Glomerular visceral epithelial cell (primary cell): ENCODE measurements around the gene GNG8.

Experiments used
- DNase-seq: peaks from one replicate; pipeline ENCODE4 v3.0.0-alpha.2; 2016; ENCODE audit errors: extremely low spot score

The GNG8 gene

DNA sequence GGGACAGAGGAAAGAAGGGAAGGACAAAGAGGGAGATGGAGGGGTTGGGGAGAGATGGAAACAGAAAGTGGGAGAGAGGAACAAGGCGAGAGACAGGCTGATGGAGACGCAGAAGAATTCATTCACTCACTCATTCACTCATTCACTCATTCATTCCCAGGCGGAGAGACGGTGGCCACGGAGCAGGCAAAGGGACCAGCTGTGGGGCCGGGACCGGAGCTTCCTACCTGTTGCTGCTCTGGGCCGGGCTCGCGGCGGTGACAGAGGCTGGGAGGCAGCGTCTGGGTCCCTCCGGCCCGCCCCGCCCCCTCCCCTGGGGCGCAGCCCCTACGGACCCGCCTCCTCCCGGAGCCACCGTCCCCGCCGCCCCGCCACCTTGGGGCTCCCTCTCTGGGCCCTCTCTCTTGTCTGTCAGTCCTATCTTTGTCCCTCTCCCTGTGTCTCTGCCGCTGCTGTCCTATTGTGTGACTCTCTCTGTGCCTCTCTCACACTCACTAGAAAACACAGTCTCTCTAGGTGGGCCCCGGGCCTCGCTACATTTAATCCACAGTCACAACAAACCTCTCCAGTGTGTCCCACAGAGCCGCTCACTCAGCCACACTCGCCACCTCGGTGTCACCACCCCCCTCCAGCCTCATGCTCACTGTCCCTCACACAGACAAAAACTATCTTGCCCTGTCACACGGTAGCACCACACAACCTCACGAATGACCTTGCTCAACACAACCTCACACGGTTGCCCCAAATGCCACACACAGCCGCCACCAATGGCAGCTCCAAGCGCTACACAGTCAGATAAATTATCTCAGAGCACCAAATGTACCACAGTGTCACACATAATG is at the start of gene GNG8:
GNG8 (minus strand) TSS at position 283 of the 842 bp plus-strand sequence. CDS start 1,520 bp downstream, outside the sequence.
- no peak for DNase-seq

DNA sequence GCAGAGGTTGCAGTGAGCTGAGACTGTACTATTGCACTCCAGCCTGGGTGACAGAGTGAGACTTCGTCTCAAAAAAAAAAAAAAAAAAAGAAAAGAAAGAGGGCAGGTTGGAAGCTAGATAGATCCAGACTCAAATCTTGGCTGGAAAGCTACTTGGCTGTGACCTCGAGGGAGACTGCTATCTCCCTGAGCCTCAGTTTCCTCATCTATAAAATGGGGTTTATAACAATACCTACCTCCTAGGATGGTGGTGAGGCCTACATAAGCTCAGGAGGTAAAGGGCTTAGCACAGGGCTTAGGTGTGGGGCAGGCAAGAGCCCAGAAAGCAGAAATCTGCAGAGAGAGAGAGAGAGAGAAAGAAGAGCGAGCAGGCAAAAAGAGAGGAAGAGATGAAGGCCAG is 49.2 kb upstream of the GNG8 start:
- no peak for DNase-seq

GRCh38 chr19:46678110-46678732 is 42.2 kb upstream of the GNG8 start:
- DNase-seq = peak; percentile 28

- peak; percentile 23 for DNase-seq
Measured at GRCh38 chr19:46674416-46675178, 38.6 kb upstream of the GNG8 start.

DNA sequence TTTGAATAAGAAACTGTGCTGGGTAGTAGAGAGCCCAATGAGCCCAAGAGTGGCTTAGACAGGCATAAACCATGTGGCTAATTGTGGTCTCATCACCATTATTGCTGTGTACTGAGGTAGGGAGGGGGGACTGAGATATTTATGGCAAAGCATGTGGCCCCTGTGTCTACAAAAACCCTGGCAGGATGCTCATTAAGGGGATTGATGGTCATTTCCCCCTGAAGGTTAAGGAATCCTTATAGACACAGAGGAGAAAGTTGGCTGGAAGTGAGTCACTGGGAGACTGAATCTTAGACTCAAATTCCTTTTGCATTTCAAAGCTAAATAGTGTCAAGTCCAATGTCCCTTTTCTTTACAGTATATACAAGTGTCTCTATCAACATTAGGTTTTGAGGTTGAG is 34.8 kb upstream of the GNG8 start:
- DNase-seq = no peak

DNA sequence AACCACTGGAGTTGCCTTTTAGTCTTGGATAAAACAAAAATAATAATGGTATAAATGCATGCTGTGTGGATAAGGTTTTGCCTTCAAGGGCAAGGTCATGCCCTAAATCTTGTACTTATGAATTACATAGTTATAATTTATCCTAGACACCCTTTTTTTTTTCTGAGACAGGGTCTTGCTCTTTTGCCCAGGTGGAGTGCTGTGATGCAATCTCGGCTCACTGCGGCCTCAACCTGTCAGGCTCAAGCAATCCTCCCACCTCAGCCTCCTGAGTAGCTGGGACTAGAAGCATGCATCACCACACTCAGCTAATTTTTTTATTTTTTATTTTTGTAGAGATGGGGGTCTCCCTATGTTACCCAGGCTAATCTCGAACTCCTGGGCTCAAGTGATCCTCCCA is 32.7 kb upstream of the GNG8 start:
- DNase-seq = no peak

DNA sequence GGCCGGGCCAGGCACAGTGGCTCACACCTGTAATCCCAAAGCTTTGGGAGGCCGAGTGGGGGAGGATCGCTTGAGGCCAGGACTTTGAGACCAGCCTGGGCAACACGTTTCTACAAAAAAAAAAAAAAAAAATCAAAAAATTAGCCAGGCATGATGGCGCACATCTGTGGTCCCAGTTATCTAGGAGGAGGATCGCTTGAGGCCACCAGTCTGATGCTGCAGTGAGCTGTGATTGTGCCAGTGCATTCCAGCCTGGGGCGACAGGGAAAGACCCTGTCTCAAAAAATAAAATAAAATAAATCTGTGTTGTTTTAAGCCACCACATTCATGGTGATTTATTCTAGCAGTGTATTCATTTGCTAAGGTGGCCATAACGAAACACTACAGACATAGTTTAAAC is 29.1 kb upstream of the GNG8 start:
- DNase-seq = no peak

GRCh38 chr19:46661735-46662592 is 26.0 kb upstream of the GNG8 start:
- DNase-seq = peak; percentile 86

- peak; percentile 100 for DNase-seq
Measured at GRCh38 chr19:46661020-46661731, 25.2 kb upstream of the GNG8 start, which contains the start of gene DACT3. DACT3 (minus strand) TSS chr19:46661182; CDS start chr19:46661064, 118 bp downstream.

DNA sequence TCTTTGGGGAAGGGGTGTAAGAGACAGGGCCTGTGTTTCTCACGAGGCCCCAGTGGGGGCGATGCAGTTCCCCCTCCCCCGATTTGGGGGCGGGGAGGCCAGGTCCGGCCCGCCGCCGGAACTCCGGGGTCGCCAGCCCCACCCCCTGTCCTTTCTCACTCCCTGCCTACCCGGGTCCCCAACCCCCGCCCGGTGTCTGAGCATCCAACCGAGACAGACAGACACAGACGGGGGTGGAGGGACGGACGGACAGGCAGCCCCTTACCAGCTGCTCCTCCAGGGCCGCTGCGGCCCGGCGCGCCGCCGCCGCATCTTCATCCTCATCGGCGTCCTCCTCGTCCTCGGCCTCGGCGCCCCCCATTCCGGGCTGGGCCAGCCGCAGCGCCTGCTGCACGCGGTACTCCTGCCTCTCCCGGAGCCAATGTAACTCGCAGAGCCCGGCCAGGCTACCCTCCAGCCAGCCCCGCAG is 24.6 kb upstream of the GNG8 start:
- no peak for DNase-seq

DNA sequence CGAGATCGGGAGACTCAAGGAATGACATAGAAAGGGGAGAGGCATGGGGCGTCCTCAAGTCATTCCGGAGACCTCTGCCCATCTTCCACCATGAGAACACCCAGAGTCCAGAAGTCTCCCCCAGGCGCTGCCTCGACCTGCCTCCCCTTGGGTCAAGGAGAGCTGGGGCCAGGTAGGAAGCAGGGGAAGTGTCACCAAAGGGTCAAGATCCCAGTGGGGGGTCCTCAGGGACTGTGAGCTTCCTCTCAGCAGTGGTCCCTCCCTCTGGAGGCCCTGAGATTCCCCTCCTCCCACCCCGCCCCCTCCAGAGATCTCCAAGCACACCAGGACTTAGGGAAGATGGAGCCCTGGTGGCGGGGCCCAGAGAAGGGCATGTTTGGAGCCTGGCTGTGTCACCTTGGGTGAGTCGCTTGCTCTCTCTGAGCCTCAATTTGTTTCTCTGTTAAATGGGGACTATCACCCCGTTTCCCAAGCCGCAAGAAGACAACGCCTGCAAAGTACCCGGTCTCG is 24.1 kb upstream of the GNG8 start:
- DNase-seq = no peak

- DNase-seq = no peak
Measured at GRCh38 chr19:46659151-46660007, 23.4 kb upstream of the GNG8 start.

DNA sequence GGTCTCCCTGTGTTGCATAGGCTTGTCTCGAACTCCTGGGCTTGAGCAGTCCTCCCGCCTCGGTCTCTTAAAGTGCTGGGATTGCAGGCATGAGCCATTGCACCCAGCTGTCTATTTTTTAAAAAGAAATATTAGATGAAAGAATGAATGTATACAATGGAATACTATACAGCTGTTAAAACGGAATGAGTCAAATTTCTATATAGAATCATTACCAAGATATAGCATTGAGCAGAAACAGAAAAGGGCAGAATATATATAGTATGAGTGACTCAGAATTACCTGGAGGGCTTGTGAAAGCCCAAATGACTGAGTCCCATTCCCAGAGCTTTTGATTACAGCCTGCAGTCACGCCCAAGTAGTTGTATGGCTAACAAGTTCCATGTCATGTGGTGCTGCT is 20.5 kb upstream of the GNG8 start:
- no peak for DNase-seq

- no peak for DNase-seq
Measured at GRCh38 chr19:46654621-46655152, 18.7 kb upstream of the GNG8 start.

GRCh38 chr19:46650445-46650844 is 14.4 kb upstream of the GNG8 start:
- no peak for DNase-seq

DNA sequence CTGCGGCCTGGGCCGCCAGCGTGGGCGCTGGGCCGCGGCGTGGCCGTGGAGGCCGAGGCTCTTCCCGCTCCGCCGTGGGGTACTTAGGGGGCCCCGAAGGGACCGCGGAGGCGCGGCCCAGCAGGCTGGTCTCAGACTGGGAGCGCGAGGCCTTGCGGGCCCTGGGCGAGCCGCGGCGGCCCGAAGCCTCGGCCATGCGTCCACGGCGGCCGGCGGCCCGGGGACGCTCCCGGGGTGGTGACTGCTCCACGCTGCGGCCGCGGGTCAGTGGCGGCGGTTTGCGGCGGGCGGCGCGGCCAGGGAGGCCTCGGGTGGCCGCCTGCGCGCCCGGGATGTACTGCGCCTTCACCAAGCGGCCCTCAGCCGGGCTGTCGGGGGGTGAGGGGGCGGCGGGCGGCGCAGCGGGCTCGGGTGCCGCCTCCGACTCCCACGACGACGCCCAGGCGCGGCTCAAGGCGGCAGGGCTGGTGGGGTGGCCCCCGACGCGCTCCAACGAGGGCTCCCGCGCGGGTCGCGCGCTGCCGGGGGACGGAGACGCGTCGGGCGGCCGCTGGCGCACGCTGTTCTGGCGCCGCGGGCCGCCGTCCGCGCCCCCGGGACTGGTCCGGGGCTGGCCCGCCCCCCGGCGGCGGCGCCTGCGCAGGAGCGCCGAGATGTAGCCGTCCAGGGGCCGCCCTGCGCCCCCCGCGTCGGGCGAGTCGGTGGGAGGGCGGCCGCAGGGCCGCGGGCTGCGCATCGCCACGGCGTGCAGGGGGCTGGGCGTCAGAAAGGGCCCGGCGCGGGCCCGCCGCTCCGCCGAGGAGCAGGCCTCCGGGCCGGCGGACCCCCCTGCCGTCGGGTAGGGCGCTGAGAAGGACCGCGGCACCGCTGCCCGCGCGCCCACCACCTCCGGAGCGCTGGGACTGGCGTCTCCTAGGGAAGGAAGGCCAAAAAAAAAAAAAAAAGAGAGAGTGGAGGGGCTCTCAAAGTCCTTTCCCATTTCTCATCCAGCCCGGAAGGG is 13.3 kb upstream of the GNG8 start:
- no peak for DNase-seq

GRCh38 chr19:46648060-46648960 is 12.3 kb upstream of the GNG8 start:
- no peak for DNase-seq
